GM19463 (cell line): ENCODE measurements around the gene HLCS.

Experiments used
- ATAC-seq: cut with Tn5 transposase; IDR thresholded peaks from one replicate; pipeline ENCODE4 v1.9.1; 2021; ENCODE audit warnings: mild to moderate bottlenecking, moderate library complexity; ENCODE audit not compliant: unreplicated experiment

Gene HLCS

GRCh38 chr21:36788120-36788638, 178.3 kb downstream of the HLCS start:
- ATAC-seq = no peak

GRCh38 chr21:36786186-36786585, 180.3 kb downstream of the HLCS start:
- ATAC-seq = no peak

- ATAC-seq = no peak
These were observed 180.9 kb downstream of the HLCS start for GRCh38 chr21:36785615-36786014.

DNA sequence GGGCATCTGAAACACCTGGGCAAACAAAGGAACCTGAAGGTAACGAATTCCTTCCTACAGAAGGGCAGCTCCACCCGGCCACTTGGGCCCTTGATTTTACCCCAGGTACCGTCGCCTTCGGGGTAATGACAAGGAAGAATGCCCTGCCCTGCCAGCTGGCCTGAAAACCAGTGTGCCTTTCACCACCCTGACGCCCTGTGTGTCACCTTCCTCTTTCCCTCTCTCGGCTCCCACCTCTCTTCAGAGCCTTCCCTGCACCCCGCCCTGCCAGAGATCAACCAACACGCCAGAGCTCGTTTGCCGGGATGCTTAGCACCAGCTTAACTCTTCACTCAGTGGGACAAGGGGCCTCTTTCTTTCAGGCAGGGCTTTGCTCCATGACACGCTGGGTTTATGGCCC, 181.5 kb downstream of the HLCS start:
- no peak for ATAC-seq

GRCh38 chr21:36783612-36784374, 182.7 kb downstream of the HLCS start:
- no peak for ATAC-seq

- ATAC-seq = no peak
These were observed 185.6 kb downstream of the HLCS start for GRCh38 chr21:36780861-36781260.

DNA sequence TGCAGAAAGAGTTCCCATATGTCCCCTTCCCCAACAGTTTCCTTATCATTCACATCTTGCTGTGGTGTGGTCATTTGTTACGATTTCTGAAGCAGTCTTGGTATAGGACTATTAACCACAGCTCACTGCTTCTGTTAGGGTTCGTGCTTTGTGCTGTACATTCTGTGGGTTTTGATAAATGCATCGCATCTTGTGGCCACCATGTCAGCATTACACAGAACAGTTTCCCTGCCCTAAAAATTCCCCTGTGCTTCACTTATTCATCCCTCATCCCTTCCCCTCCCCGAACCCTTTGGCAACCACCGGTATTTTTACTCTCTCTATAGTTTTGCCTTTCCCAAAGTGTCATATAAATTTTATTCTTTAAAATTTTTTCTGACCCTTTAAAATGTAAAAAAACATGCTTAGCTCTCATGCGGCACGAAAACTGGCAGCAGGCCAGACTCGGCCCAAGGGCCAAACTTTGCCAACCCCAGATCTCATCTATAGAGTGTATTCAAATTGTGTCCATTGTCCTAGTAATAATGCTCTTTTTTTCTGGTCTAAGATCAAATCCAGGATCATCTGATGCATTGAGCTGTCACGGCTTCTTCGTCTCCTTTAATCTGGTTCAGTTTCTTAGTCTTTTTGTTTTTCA, 189.4 kb downstream of the HLCS start:
- ATAC-seq = no peak

- no peak for ATAC-seq
These were observed 192.5 kb downstream of the HLCS start for GRCh38 chr21:36773995-36774394.

GRCh38 chr21:36773117-36773516, 193.4 kb downstream of the HLCS start:
- no peak for ATAC-seq

GRCh38 chr21:36769051-36769839, 197.2 kb downstream of the HLCS start:
- no peak for ATAC-seq

DNA sequence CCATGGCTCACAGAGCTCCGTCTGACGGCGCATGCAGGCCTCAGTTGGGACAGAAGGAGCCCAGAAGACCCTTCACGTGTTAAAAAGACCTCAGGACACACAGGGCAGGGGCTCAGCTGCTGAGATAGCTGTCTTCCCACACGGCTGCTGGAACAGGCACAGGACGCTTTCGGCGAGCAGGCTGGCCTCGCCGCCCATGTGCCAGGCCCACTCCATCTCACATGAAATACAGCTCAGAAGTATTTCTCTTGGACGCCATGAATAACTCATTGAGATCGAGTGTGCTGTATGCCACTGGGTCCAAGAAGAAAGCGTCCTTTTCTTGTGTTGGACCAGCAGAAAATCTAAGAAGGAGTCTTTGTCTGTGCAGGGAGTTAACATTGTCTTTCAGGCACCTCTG, 198.0 kb downstream of the HLCS start:
- ATAC-seq = no peak

DNA sequence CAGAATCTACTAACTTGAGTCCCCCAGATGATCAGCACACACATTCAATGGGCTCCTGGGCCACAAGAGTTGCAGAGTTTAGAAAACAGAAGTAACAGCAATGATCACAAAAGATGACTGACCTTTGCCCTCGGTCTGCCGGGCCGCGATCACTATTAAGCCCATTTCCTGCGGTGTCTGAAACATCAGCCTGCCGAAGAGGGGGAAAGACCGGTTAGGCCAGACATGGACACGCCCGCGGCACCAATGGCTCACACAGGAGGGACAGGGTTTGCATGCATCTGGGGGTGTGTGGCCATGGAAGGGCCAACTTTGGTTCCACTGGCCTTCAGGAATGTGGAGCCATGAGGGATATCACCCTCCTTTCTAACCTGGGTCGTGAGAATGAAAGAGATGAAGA, 199.4 kb downstream of the HLCS start:
- no peak for ATAC-seq

GRCh38 chr21:36766511-36766910, 200.0 kb downstream of the HLCS start:
- ATAC-seq = no peak

DNA sequence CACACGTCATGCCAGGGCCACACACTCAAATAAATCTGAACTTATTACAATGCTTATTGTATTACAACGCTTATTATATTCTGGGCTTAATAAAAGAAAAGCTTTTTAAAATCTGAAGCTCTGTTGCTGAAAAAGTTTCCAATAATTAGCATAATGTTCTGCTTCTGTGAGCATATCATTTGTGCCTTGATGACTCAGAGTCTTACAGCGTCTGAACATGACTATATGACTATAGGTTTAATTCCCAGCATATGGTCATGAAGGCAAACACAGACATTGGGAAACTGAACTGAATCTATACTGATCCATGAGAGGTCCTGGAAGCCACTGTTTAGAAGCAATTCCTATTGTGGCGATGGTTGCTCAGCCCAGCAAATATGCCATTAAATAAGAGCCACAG, 201.2 kb downstream of the HLCS start:
- ATAC-seq = no peak

- no peak for ATAC-seq
These were observed 203.2 kb downstream of the HLCS start for GRCh38 chr21:36763305-36763704.

- no peak for ATAC-seq
These were observed 203.8 kb downstream of the HLCS start for GRCh38 chr21:36762642-36763041.

DNA sequence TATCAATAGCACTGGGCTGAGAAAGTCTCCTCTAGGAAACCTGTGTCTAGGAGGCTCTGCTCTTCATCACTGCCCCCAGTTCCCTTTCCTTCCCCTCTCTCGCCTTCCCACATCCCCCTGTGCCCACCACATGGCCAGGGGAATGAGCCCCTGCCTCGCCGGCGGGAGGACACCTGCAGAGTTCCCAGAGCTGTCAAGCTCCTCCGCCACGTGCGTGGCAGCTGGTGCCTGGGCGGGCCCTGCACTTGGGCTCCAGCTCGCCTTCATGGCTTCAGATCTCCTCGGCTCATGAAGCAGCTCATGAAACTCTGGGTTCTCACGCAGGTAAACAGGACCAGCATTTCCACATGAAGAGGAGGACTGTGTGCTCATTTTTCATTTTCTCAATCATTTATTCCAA, 204.8 kb downstream of the HLCS start:
- no peak for ATAC-seq

GRCh38 chr21:36759348-36760083, 207.0 kb downstream of the HLCS start:
- no peak for ATAC-seq

DNA sequence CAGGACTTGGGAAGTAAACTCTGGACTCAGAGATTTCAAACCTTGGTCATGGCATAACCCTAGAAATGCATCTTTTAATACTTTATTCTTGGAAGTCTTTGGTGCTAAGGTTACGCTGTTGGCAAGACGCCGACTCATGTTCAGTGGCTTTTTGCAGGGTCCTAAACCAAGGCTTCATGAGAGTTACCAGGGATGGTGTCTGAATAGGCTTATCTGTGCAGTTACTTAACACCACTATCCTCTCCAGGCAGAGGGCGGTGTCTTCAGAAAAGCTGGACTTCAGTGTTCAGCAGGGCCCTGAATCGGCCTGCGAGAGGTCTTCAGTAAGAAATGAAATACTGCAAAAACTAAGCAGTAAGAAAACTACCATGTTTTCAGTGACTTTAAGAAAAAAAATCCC, 209.3 kb downstream of the HLCS start:
- ATAC-seq = no peak

- no peak for ATAC-seq
These were observed 209.9 kb downstream of the HLCS start for GRCh38 chr21:36756527-36756926.
